ENCODE results near the gene CCDC152. TPM values are rescaled to one million over a fixed set of nuclear protein-coding genes. Genes with fewer than 3 reads are reported as not detected.

The CCDC152 gene
- total RNA-seq, 1 experiment from 2014 or later = not detected

DNA sequence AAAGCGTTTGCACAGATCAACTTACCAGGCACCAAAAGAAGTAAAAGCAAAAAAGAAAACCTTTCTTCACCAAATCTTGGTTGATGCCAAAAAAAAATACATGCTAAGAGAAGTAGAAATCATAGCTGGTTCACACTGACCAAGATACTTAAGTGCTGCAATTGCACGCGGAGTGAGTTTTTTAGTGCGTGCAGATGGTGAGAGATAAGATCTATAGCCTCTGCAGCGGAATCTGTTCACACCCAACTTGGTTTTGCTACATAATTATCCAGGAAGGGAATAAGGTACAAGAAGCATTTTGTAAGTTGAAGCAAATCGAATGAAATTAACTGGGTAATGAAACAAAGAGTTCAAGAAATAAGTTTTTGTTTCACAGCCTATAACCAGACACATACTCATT lies 36.4 kb upstream of the CCDC152 start:
- ChIA-PET CTCF (no interaction called here), POLR2A (no interaction called here), RAD21 (ENCODE audit: low non-redundant PET in 1 of 2, low total read pairs in 2 of 2, uncharacterized antibody in 2 of 2, unreplicated experiment in 2 of 2) (no interaction called here)
- Histone ChIP-seq H3K36me3 (ENCODE audit: control insufficient read depth in 1 of 2, insufficient read depth in 2 of 2, low read length in 2 of 2) (no peaks in the 10 kb centered on the region), H3K9me2 (ENCODE audit: insufficient read depth) (no peaks in the 10 kb centered on the region), H3K27ac (ENCODE audit: low read depth, low read length) (no peak overlapping the region), H2AFZ (ENCODE audit: low read depth, low read length, poor library complexity, severe bottlenecking) (no peak overlapping the region), H3K9ac (ENCODE audit: low read length) (no peak overlapping the region), H3K4me3 (replicated peaks in 1 of 2; ENCODE audit: low read depth in 1 of 2, low read length in 2 of 2) (no peak overlapping the region), H3K79me2 (ENCODE audit: insufficient read depth, low read length) (no peaks in the 10 kb centered on the region), H3K4me1 (ENCODE audit: control insufficient read depth in 1 of 2, insufficient read depth in 2 of 2, low read length in 2 of 2) (no peaks in the 10 kb centered on the region), H3K9me3 (ENCODE audit: control insufficient read depth in 1 of 2, insufficient read depth in 1 of 2, low read depth in 1 of 2, low read length in 2 of 2) (no peaks in the 10 kb centered on the region), H3K4me2 (ENCODE audit: low read length) (no peak overlapping the region), H4K20me1 (ENCODE audit: insufficient read depth) (no peaks in the 10 kb centered on the region), H3K27me3 (ENCODE audit: insufficient read depth, low read length) (peaks cover 11% of the 10 kb centered on the region; the same call in 1 of the 2 replicates)
- no peak for ATAC-seq
- no peak for DNase-seq (ENCODE audit: low read depth, low spot score)
- BruUV-seq (replicated peaks) = no TSS peak
- intact Hi-C loops (cut with micrococcal nuclease) = no loop called here
- TF ChIP-seq ZFX (IDR thresholded peaks at IDR 0.05) (no peak), CBX3 (IDR thresholded peaks at IDR 0.05; ENCODE audit: low read depth) (no peak), EZH2phosphoT487 (IDR thresholded peaks at IDR 0.05; ENCODE audit: borderline replicate concordance) (no peak), POLR2A (IDR thresholded peaks at IDR 0.05; ENCODE audit: borderline replicate concordance, extremely low read depth, insufficient read depth, insufficient read length) (no peak), YY1 (IDR thresholded peaks at IDR 0.05; ENCODE audit: extremely low read depth, insufficient replicate concordance, low read depth, low read length) (no peak), JUND (IDR thresholded peaks at IDR 0.05) (no peak), RAD21 (IDR thresholded peaks at IDR 0.05; ENCODE audit: low read depth) (no peak), TCF7L2 (IDR thresholded peaks at IDR 0.05; ENCODE audit: borderline replicate concordance, extremely low read depth, insufficient read depth, insufficient read length) (no peak), POLR2AphosphoS5 (IDR thresholded peaks at IDR 0.05; ENCODE audit: low read depth, low read length) (no peak)
- TF ChIP-seq, protein P1, sequence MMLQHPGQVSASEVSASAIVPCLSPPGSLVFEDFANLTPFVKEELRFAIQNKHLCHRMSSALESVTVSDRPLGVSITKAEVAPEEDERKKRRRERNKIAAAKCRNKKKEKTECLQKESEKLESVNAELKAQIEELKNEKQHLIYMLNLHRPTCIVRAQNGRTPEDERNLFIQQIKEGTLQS (IDR thresholded peaks at IDR 0.05) = no peak
- TF ChIP-seq, protein P2, sequence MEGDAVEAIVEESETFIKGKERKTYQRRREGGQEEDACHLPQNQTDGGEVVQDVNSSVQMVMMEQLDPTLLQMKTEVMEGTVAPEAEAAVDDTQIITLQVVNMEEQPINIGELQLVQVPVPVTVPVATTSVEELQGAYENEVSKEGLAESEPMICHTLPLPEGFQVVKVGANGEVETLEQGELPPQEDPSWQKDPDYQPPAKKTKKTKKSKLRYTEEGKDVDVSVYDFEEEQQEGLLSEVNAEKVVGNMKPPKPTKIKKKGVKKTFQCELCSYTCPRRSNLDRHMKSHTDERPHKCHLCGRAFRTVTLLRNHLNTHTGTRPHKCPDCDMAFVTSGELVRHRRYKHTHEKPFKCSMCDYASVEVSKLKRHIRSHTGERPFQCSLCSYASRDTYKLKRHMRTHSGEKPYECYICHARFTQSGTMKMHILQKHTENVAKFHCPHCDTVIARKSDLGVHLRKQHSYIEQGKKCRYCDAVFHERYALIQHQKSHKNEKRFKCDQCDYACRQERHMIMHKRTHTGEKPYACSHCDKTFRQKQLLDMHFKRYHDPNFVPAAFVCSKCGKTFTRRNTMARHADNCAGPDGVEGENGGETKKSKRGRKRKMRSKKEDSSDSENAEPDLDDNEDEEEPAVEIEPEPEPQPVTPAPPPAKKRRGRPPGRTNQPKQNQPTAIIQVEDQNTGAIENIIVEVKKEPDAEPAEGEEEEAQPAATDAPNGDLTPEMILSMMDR (IDR thresholded peaks at IDR 0.05 in 2 of 3, conservative IDR thresholded peaks at IDR 0.05 in 1 of 3; ENCODE audit: borderline replicate concordance in 1 of 3, insufficient read depth in 1 of 3, low read depth in 2 of 3, low read length in 2 of 3) = no peak
- TF ChIP-seq, protein P3, sequence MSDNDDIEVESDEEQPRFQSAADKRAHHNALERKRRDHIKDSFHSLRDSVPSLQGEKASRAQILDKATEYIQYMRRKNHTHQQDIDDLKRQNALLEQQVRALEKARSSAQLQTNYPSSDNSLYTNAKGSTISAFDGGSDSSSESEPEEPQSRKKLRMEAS (IDR thresholded peaks at IDR 0.05) = no peak
